Lung microvascular endothelial cell (primary cell): ENCODE results near the gene RBM33. TPM values are rescaled to one million over a fixed set of nuclear protein-coding genes. Genes with fewer than 3 reads are reported as not detected.
"Not testable (repeated sequence)": the region's sequence is repeated elsewhere in the genome, so short reads cannot be mapped to it uniquely, and the experiment has no call there.

Experiments used
- DNase-seq, 2 donors: peaks; one replicate each; pipeline versions ENCODE4 v3.0.0 to v3.0.0-alpha.2; 2010; ENCODE audit warnings: low read depth in 2 of 2
- total RNA-seq: library from RNA; depleted of rRNA; stranded (reverse); fragments of >200 nt; gene quantifications from 2 replicates; pipeline ENCODE4 v1.2.1, GENCODE V29; 2014

The RBM33 gene, protein sequence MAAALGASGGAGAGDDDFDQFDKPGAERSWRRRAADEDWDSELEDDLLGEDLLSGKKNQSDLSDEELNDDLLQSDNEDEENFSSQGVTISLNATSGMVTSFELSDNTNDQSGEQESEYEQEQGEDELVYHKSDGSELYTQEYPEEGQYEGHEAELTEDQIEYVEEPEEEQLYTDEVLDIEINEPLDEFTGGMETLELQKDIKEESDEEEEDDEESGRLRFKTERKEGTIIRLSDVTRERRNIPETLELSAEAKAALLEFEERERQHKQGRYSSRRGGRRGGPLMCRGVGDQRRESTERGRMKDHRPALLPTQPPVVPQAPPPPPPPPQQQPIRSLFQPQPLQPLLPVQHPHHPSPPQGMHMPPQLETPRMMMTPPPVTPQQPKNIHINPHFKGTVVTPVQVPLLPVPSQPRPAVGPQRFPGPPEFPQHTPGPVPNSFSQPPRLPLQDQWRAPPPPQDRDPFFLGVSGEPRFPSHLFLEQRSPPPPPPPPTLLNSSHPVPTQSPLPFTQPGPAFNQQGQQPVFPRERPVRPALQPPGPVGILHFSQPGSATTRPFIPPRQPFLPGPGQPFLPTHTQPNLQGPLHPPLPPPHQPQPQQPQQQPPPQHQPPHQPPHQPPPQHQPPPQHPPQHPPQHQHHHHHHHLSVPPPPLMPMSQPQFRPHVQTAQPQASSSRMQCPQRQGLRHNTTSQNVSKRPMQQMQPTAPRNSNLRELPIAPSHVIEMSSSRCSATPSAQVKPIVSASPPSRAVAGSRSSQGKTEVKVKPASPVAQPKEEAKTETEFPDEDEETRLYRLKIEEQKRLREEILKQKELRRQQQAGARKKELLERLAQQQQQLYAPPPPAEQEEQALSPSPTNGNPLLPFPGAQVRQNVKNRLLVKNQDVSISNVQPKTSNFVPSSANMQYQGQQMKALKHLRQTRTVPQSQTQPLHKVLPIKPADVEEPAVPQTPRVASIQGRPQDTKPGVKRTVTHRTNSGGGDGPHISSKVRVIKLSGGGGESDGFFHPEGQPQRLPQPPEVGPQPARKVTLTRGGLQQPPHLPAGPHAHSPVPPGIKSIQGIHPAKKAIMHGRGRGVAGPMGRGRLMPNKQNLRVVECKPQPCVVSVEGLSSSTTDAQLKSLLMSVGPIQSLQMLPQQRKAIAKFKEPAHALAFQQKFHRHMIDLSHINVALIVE
- total RNA-seq = 13.3 and 21.4 TPM in 2 replicates

DNA sequence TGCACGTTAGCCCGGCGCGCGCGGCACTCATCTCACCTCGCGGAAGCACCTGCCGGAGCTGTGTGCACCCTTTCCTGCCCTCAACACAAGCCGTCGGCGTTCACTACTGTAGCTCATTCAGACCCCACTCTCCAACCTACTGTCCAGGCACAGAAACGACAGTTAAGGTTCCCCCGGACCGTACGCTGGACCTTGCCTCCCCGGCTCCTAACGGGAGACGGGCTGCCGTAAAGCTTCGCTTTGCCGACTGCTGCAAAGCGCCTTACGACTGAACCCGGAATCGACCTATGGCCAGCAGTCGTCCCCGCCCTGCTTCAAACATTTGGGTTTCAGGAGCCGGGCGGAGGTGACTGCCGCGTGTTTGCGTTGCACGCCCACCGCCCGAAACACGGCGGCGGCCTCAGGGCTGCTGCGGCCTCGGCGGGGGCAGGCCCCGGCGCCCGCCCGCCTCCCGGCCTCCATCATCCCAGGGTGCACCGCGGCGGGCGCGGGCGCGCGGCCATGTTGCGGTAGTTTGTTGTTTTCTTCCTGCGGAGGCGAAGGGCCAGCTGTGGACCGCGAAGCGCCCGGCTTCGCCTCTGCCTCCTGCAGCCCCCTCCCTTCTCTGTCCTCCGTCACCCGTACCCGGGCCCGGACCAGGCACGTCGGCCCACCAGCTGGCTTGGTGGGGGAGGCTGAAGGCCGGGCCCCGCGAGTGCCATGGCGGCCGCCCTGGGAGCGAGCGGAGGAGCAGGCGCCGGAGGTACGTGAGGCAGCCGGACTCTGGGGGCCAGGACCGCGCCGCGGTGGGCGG, at the start of gene RBM33:
RBM33 (plus strand) TSS at position 484 of the 793 bp plus-strand sequence; CDS start at position 700, 216 bp downstream.
- peak; percentile 82 to 85 for DNase-seq

DNA sequence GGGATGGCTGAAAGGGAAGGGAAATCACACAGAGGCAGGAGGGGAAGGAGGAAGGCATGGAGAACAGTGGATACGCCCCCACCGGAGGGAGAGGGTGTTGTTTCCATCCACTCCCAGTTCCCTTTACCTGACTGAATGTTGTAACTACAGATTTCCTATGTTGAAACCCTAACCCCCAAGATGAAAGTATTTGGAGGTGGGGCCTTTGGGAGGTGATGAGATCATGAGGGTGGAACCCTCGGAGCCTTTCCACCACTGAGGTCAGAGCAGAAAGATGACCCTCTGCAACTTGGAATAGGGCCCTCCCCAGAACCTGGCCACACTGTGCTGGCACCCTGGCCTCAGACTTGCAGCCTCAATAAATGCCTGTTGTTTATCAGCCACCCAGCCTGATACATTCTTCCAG, 49.5 kb upstream of the RBM33 start:
- no peak for DNase-seq

DNA sequence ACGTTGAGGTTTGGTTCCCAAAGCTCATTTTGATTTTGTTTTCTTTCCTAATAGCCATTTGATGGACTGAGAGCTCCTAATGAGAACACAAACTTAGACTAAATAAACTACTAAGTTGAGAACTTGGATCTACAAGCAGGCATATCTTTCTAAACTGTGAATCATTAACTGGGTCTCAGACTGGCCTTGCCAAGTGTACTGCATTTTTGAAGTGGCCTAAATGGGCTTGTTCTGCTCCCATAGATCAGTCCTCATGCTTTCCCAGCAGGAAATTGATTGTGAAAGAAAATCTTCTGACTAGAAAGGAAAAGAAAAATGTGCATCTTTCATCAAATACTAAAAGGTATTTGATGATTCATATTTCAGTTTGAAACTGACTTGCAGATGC, 46.7 kb upstream of the RBM33 start:
- no peak for DNase-seq

DNA sequence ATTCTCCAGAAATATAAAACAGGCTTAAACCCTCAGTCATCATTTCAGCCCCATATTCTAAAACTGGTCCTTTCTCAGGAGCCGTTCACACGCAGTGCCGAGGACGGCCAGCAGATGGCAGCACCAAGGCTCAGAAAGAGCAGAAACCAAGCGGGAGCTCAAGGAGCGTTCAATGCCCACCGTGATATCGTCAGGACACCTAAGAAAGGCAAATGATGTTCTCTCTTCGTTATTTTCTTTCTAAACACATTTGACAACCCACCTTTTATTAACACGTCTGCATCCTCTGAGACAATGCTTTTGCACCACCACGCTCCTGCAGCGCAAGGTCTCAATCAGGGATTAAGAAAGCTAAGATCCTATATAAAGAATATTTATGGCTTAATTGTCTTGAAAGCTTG, 45.7 kb upstream of the RBM33 start:
- peak; percentile 73 to 75 for DNase-seq

DNA sequence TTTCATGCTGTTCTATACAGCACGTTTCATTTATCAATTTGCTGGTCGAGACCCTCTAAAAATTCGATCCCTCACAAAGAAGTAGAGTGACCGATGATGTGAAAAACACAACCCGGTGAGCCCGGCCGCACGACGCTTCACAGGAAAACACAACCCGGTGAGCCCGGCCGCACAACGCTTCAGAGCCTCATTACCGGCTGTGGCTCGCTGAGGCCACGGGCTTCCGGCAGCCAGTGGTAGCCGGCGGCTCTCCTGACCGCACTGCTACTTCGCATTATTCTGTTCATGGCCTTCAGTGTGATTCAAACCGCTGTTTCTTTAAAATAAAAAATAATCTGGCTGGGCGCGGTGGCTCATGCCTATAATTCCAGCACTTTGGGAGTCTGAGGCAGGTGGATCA, 42.3 kb upstream of the RBM33 start:
- DNase-seq = no peak

DNA sequence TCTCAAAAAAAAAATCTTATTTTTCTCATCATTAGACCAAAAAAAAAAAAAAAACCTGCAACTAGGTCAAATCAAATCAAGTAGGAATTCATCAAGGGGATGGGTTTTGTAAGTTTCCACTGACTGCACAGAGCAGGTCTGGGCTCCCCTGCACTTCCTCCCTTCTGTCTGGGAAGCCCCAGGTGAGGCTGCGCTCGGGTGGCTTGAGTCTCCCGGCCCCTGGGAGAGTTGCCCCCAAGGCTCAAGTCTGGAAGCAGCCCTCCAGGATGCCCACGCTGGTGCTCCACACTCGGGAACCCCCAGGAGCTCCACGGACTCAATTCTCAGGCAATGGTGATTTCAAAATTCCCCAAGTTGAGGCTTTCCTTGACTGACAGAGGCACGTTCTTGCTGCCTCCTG, 41.7 kb upstream of the RBM33 start:
- DNase-seq = no peak

DNA sequence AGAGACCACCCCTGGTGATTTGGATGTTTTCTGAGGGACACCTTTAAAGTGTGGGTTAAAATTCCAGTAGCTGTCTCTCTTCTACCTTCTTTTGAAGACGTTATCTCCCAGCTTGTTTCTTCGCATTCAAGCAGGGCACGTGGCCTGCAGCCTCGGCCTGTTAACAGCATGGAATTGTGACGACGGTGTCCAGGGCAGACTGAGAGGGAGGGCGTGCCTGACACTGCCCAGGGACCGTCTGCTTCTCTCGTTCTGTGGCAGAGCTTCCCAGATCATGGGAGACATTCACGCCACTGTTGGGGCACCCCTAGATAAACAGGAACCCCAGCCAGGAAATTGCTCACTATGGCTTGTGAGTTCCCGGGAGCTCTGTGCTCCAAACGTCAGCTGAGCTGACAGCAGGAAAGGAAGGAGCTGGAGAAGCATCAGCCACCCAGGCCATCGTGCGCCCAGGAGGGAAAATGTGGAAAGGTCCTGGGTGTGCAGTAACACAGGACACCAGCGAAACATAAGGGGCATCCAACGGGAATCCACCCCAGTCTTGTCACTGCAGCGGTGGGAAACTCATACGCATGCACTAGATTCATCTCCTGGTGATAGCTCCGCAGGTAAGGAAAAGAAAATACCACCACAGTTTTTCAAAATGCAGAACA, 41.1 kb upstream of the RBM33 start:
- peak in 1 of 2 donors; percentile 20 for DNase-seq

DNA sequence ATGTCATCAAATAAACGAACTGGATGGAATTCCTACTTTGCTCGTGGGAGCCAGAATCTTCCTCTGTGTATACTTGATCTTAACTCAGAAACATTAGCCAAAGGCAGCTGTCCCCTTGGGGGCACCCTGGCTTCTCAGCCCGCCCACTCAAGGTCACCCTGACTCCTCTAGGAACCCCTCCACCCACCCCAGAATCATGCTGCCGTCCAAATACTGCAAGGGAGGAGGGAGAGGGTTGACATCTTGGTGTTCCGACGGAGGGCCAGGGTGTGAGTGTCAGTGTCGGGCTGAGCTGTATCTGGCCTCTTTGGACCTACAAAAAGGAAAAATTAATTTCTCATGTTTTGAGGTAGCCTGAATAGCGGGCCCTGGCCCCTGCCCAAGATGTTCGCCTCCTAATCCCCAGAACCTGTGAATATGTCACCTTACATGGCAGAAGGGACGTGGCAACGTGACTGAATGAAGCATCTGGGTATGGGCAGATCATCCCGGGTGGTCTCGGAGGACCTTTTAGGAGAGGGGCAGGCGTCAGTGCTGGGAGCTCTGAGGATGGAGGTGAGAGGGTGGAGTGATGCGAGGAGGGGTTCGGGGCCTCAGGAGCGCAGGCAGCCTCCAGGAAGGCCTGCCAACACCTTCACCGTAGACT, 40.5 kb upstream of the RBM33 start:
- DNase-seq = no peak

DNA sequence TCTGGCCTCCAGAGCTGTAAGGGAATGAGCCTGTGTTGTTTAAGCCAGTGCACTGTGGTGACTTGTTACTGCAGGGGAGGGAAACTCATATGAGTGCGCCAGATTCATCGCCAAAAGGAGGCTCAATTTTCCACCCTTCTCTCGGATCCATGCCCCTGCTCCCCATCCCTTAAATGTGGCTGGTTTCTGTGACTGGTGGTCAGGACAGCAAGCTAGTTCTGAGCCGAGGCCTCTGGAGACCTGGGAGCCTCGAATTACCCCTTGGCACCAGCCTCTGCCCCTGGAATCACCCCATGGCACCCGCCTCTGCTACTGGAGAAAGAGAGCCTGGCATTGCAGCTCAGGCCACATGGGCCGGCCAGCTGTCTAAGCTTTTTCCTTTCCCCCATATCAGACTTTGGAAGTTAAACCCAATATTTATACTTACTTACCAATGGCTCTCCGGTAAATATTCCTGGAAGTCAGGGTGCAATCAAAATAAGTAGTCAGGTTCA, 39.9 kb upstream of the RBM33 start:
- no peak for DNase-seq

DNA sequence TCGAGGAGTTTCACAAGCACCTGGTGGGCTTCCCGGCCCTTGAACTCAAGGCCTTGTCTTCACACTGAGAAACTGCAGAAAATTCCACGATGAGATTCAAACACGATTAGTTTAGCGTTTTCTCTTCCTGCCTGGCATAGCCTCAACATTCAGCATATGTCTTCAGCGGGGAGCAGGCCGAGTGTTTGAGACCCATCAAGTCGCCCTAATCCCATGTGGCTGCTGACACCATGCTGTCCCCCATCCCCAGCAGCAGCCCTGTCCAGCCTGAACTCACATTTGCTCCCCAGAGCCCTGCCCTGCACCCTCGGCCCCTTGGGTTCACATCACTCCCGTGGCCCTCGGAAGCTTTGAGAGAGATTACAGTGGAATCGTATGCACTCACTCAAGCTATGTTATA, 35.3 kb upstream of the RBM33 start:
- DNase-seq = no peak

DNA sequence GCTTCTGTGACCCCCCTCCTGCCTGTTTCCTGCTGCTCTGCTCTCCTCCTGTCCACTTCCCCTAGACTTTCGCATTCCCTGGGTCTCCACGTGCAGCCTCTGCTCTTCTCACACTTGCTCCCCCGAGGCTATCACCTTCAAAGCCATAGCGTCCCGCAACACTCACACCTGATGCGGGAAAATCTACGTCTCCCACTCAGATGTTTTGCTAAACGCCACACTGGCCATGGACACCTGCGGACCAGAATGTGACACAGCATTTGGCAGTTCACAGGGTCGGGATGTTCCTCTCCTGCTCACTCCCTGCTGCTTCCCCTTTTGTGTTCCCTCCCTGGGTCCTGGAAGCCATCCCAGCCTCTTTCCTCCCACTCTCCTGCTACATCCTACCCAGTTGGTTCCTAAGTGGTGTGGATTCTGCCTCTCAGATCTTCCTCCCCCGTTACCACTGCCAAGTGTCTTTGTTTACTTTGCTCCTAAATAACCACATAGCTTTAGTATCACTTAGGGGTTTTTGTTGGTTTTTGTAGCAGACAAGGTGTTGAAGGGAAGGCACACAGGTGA, 33.7 kb upstream of the RBM33 start:
- no peak for DNase-seq

DNA sequence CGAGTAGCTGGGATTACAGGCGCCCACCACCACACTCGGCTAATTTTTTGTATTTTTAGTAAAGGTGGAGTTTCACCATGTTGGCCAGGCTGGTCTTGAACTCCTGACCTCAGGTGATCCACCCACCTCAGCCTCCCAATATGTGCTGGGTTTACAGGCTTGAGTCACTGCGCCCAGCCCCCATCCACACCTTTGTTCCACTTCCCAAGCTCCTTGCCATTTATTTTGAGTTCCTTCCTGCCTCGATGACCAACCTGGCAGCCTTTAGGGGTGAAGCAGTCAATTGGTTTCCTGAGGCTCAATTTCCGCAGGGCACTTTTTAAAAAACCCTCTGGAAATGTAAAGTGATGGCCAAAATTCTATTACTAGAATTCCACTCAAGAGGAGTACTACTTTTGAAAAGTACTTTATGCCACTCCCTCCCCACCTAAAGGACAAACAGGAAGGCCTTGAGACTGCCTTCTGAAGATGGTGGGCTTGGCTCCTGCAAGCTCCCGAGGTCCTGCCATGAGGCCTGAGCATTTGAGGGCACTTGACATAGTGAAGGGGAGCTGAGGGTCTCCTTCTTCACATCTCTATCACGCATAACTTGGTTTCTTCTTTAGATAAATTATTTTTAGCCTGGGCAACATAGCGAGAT, 32.5 kb upstream of the RBM33 start:
- no peak for DNase-seq

DNA sequence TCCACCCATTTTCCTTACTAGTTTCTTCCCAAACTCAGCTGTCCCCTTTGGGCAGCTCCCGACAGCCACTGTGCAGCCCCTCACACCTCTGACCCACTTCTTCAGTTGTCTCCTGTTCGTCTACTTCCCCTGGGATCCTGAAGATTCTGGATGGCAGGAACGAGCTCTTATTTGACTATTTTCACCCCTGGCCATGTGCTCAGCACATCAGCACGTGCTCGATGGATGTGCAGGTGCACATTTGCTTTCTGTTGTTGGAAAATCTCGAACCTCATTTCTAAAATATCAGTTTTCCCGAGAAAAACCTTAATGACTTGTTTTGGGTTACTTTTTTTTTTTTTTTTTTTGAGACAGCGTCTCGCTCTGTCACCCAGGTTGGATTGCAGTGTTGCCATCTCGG, 31.8 kb upstream of the RBM33 start:
- no peak for DNase-seq

DNA sequence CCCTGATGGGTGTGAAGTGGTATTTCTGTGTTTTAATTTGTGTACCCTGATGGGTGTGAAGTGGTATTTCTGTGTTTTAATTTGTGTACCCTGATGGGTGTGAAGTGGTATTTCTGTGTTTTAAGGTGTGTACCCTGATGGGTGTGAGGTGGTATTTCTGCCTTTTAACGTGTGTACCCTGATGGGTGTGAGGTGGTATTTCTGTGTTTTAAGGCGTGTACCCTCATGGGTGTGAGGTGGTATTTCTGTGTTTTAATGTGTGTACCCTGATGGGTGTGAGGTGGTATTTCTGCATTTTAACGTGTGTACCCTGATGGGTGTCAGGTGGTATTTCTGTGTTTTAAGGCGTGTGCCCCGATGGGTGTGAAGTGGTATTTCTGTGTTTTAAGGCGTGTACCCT, 29.4 kb upstream of the RBM33 start:
- not testable (repeated sequence) for DNase-seq

DNA sequence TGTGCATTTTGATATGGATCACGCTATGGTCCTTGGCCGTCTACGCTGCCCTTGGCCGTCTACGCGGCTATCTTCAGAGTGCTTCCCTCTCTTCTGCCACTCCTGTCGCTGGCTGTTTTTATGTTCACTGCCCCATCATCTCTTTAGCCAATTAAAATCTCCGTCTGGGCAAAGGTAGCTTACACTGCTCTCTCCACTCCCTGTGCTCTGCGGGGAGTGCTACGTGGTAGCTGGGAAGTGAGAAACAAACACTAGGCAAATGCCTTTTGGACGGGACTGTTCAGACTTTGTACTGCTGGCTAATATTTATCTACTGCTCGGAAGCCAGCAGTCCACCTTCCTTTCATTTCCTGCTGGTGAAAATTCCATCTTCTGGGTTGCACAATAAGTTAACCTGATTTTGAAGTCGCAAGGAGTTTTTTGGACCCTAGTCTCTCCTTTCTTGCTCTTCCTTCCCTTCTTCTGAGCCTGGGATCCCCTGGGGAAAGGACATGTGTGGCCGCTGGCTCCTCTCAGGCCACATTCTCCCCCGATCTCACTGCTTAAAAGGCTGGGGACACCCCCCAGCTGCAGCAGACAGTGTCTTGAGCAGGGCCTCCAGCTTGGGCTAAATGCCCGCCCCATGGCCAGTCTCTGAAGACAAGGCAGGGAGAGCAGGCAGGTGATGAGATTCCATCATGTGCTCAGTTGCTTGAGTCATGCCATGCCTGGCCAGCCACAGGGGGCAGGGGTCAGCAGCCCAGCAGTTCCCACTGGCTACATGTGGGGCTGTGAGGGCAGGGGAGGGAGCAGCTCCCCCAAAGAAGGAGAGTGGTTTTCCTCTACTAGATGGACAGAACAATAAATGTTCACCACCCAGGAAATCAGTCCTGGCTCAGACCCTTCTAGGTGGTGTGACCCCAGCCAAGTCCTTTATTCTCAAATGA, 25.5 kb upstream of the RBM33 start:
- DNase-seq = peak in 1 of 2 donors; percentile 14

DNA sequence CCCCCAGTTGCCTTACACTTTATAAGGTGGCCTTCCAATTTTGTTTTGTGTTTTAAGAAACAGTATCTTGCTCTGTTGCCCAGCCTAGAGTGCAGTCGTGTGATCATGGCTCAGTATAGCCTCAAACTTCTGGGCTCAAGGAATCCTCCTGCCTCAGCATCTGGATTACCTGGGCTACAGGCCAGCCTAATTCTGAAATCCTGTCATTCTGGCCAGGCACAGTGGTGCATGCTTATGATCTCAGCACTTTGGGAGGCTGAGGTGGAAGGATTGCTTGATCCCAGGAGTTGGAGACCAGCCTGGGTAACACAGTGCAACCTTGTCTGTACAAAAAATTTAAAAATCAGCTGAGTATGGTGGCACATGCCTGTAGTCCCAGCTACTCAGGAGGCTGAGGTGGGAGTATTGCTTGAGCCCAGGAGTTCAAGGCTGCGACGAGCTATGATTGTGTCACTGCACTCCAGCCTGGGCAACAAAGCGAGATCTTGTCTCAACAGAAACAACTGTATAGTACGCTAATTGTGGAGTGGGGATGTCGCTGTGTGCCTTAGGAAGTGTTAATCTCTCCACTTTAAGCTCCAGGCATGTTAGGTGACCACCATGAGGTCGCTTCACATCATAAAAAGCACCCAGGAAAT, 24.7 kb upstream of the RBM33 start:
- DNase-seq = no peak

DNA sequence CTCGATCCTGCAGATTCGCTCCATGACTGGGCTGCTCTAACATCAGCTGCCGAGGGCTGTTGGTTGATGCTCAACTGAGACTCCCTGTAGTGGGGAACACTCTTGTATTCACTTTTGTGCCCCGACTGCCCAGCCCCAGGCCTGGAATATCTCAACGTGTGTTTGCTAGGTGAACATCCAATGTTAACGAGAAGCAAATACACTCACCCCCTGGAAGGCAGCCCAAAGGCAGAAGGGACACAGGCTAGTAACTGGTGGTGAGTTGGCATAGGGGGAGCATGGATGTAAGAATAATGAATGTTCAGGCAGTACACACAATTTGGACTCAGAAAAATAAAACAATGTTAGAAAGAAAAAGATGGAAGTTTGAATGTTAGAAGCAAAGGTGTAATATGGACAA, 24.0 kb upstream of the RBM33 start:
- no peak for DNase-seq
